HG02870 (cell line): ENCODE data around the gene APELA.
"Not testable (repeated sequence)": the region's sequence is repeated elsewhere in the genome, so short reads cannot be mapped to it uniquely, and the experiment has no call there.

Experiments
- ATAC-seq: cut with Tn5 transposase; IDR thresholded peaks from one replicate; pipeline ENCODE4 v1.9.1; 2021; ENCODE audit warnings: mild to moderate bottlenecking, moderate library complexity; ENCODE audit not compliant: unreplicated experiment

APELA gene

GRCh38 chr4:164876700-164877324 lies at the start of gene APELA:
APELA (plus strand) TSS chr4:164877178; CDS start chr4:164877332, 154 bp downstream.
- peak; percentile 98 for ATAC-seq

- ATAC-seq = no peak
Measured at GRCh38 chr4:164828955-164829354, 48.0 kb upstream of the APELA start.

DNA sequence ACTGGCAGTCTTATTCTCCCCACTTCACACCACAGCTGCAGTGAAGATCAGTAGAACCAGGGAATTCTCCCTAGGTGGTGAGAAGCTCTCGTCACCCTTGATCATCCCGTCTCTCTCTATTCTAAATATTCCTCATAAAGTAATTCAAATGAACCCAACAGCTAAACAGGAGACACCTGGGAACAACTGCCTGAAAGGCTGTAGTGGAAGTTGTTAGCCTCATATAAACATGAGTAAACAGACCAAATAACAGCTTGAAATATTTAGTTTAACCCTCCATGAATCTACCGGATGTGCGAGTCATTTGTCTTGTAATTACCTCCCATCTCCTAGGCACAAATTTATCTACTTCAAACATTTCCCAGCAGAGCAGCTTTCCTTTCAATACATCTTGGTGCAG lies 30.4 kb upstream of the APELA start:
- no peak for ATAC-seq

- ATAC-seq = no peak
Measured at GRCh38 chr4:164847016-164847415, 30.0 kb upstream of the APELA start.

DNA sequence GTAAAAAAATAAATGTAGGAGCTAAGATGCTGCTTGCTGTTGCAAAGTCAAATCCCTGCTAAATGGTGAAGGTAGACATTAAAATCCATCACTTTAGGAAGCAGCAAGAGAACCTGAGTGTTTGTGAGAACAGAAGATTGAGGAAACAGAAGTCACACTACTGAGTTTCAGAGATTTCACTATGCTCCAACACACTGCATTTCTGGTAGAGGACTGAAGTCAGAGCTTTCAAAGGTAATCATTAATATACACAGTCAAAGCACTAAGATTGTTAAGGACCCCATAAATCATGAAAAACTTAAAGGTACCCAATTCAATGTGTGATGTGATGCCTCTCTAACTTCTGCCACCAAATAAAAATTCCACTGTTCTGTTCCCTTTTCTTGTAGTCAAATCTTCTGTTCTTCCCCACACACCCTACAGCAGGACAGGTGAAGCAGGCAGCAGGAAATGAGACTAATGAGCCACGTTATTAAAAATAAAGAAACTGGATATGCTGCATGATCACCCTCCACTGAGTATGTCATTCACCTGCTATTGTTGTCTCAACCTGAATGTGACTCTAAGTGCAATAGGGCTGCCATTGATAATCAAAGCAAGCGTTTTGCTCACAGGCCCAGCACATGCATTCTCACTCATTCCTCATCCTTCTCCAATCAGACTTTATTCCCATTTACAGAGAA lies 28.9 kb upstream of the APELA start:
- no peak for ATAC-seq

GRCh38 chr4:164856396-164856795 lies 20.6 kb upstream of the APELA start:
- ATAC-seq = no peak

GRCh38 chr4:164866817-164867490 lies 10.0 kb upstream of the APELA start:
- ATAC-seq = no peak

DNA sequence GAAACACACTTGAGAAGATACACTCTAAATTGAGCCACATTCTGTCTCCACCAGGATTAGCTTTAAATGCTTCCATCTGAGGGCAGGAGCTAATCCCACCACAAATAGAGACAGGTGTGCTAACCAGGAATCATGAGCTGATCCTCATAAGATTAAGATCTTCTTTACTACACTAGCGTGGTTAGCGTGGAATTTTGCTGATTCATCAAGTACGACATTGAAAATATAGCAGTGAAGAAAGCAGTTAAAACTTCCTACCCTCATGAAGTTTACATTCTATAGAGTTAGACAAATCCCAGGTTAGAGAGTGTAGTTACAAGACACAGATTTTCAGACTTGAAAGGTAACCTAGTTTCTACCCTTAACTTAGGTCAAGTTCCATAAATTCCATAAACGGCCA lies 5.3 kb upstream of the APELA start:
- ATAC-seq = no peak

DNA sequence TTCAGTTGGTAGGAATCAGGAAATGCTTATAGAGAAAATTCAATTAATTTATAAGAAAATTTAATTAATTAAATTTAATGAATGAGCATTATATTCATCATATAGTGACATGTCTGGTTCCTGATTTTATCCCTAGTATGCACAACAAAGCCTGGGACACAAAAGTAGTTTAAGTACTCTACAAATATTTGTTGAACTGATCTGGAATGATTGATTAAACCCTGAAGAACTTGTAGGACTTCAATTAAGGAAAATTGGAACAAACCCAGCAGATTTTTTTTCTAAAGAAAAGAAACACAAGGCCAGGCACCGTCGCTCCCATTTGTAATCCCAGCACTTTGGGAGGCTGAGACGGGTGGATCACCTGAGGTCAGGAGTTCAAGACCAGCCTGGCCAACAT lies 4.5 kb upstream of the APELA start:
- no peak for ATAC-seq

- ATAC-seq = no peak
Measured at GRCh38 chr4:164874789-164875188, 2.2 kb upstream of the APELA start.

DNA sequence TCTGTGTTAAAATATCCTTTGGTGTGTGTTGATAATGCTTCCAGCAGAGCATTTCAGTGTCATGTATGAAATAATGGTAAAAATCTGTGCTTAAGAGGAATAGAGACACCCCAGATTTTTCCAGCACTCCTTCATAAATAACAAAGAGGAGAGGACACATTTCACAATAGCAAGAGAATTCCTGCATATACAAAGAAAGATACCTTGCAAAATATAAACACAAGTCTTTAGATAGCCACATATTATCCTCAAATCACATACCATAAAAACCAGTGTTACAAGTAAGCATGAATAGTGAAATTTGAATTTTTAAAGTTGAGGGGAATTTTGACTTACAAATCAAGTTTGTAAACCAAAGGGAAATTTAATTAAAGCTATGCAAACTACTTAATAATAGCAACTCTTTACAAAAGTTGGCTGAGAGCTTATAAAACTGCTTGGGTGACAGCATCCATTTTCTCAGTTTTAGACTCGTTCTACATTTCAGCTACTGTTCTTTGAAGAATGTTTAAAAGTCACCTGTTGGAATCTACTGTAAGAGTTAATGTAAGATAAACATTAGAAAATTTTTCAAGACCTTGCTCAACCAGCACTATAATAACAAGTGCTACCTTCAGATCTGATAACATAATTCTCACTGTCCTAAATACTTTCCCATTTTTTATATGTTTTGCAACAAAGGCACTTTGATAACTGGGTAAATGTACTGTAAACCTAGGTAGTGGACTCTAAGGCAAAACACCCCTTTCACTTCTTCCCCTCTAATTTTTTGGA lies 3.7 kb downstream of the APELA start:
- no peak for ATAC-seq

- no peak for ATAC-seq
Measured at GRCh38 chr4:164888096-164888715, 11.2 kb downstream of the APELA start.

GRCh38 chr4:164890691-164891090 lies 13.7 kb downstream of the APELA start:
- no peak for ATAC-seq

DNA sequence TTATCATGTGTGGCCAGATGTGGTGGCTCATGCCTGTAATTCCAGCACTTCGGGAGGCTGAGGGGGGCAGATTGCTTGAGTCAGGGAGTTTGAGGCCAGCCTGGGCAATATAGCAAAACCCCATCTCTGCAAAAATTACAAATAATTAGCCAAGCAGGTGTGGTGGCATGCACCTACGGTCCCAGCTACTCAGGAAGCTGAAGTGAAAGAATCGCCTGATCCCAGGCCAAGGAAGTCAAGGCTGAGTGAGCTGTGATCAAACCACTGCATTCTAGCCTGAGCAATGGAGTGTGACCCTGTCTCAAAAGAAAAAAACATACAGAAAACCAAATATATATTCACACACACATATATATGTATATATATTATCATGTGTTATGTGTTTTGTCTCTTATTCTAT lies 15.0 kb downstream of the APELA start:
- peak; percentile 63 for ATAC-seq

- ATAC-seq = peak; percentile 82
Measured at GRCh38 chr4:164894702-164895101, 17.7 kb downstream of the APELA start.

DNA sequence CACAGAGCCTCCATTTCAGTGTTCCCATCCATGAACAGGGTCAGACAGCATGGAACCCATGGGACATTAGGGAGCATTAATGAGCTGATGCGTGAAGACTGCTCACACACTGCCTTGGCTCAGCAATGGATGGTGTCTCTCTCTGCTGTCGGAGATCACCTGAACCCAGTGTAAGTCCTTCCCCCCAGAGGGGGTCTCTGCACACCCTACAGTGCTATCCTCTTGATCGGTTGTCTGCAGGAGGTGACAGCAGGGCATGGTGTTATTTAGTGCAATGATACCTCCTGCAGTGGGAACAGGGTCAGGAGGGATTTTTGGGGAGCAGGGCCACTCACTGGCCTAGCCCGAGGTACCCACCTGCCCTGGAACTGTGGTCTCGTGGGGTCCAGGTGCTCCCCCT lies 25.6 kb downstream of the APELA start:
- no peak for ATAC-seq

- ATAC-seq = no peak
Measured at GRCh38 chr4:164904336-164904735, 27.4 kb downstream of the APELA start.

DNA sequence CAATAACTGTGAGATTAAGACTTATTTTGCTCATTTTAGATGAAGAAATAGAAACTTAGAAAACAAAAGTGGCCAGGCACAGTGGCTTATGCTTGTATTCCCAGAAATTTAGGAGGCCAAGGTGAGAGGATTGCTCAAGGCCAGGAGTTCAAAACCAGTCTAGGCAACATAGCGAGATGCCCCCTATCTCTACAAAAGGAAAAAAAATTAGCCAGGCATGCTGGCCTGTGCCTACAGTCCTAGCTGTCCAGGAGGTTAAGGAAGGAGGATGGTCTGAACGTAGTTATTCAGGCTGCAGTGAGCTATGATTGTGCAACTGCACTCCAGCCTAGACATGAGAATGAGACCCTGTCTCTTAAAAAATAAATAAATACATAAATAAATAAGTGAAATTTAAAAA lies 28.0 kb downstream of the APELA start:
- no peak for ATAC-seq

GRCh38 chr4:164906368-164906767 lies 29.4 kb downstream of the APELA start:
- ATAC-seq = no peak

DNA sequence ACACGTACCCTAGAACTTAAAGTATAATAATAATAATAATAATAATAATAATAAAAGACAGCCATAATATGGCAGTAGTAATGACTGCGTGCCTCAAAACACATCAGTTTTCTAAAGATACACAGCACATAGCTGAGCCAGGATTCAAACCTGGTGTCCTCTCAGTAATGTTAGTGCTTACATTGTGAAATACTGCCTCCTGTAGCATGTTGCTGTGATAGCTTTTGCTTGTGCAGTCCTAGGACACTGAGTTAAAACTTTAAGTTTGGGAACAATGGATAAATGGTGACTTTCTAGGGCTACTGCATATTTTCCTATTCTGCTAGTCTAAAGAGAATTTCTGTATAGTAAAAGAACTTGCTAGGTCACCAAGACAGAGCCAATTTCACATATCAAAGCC lies 36.5 kb downstream of the APELA start:
- ATAC-seq = not testable (repeated sequence)

DNA sequence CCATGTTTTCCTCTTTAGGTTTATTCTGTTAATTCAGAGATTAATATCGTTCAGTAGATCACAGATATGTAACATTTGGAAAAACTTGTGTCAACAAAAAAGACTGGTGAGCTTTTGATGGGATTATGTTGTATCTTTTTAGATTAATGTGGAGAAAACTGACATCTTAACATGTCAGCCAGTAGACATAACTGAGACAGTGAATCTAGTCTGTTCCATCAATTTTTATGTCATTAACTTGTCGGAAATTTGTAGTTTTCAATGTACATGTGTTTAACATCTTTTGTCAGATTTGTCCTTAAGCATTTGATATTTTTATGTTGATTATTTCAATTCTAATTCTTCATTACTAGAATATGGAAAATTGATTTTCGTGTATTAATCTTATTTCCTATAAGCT lies 42.0 kb downstream of the APELA start:
- no peak for ATAC-seq
